ENCODE data around the gene SLC25A28.

Gene SLC25A28

GRCh38 chr10:99619851-99620710, at the start of gene SLC25A28:
Gene SLC25A28 (minus strand): TSS chr10:99620439. CDS start chr10:99620335, 104 bp downstream.
- TF ChIP-seq, protein P1, sequence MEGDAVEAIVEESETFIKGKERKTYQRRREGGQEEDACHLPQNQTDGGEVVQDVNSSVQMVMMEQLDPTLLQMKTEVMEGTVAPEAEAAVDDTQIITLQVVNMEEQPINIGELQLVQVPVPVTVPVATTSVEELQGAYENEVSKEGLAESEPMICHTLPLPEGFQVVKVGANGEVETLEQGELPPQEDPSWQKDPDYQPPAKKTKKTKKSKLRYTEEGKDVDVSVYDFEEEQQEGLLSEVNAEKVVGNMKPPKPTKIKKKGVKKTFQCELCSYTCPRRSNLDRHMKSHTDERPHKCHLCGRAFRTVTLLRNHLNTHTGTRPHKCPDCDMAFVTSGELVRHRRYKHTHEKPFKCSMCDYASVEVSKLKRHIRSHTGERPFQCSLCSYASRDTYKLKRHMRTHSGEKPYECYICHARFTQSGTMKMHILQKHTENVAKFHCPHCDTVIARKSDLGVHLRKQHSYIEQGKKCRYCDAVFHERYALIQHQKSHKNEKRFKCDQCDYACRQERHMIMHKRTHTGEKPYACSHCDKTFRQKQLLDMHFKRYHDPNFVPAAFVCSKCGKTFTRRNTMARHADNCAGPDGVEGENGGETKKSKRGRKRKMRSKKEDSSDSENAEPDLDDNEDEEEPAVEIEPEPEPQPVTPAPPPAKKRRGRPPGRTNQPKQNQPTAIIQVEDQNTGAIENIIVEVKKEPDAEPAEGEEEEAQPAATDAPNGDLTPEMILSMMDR (IDR thresholded peaks at IDR 0.05; ENCODE audit: extremely low read depth, missing control alignments): no peak
- DNase-seq (ENCODE audit: low spot score): peak; percentile 98

DNA sequence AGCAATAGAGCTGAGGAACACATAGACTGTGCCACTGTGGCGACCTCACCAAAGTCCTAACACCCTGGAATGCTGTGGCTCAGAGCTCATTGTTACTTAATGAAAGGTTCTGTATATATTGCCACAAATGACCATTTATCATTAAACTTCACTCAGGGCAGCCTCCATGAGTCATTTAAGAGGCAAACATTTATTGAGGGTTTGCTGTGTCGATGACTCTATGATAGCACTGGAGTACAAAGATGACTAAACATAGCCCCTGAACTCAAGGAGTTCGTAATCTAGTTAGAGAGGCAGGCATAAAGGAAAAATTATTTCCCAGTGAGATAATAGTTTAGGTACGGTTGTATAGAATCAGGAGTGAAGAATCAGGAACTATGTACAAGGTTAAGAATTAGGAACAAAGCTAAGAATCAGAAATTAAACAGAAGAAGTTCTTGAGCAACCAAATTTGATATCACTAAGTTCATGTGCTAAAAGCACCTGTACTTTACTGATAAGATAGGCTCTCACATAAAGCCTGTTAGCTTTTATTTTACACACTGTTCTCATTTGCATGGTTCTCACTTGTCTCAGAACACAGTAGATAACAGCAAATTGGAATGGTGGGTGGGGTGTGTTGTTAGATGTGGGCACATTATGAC, 47.0 kb upstream of the SLC25A28 start:
- TF ChIP-seq, protein P1 (IDR thresholded peaks at IDR 0.05; ENCODE audit: extremely low read depth, missing control alignments): no peak
- DNase-seq (ENCODE audit: low spot score): no peak

DNA sequence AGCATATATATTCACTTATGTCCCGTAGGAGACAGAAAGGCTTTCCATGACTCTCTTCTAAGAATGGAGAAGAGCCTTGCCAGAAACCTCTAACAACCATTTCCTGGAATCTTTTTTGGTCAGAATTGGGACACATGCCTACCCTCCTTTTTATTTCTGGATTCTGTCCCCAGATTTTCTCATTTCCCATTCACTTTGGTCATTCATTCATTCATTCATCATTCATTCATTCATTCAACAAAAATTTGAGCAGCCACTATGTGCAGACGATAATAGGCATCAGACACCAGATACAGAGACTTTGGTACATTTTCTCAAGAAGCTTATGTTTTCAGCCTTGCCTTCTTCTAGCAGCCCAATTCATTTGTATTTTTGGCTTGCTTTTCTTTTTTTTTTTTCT, 45.1 kb upstream of the SLC25A28 start:
- no peak for DNase-seq (ENCODE audit: low spot score)
- TF ChIP-seq, protein P1 (IDR thresholded peaks at IDR 0.05; ENCODE audit: extremely low read depth, missing control alignments): no peak

DNA sequence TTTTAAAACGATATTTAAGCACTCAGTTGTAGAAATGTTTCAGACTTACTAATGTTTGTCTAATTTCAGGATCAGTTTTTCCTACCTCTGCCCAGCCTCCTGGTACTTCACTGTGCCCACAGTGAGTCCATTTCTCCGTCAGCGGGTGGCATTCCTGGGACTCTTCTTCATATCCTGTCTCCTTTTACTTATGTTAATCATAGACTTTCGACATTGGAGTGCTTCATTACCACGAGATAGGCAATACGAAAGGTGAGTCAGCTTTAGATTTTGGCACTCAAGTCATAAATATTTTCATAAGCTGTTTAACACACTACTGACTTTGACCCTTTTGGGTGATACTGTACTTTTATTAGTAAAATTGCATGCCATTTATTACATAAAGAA, 41.1 kb upstream of the SLC25A28 start:
- no peak for DNase-seq (ENCODE audit: low spot score)
- TF ChIP-seq, protein P1 (IDR thresholded peaks at IDR 0.05; ENCODE audit: extremely low read depth, missing control alignments): no peak

DNA sequence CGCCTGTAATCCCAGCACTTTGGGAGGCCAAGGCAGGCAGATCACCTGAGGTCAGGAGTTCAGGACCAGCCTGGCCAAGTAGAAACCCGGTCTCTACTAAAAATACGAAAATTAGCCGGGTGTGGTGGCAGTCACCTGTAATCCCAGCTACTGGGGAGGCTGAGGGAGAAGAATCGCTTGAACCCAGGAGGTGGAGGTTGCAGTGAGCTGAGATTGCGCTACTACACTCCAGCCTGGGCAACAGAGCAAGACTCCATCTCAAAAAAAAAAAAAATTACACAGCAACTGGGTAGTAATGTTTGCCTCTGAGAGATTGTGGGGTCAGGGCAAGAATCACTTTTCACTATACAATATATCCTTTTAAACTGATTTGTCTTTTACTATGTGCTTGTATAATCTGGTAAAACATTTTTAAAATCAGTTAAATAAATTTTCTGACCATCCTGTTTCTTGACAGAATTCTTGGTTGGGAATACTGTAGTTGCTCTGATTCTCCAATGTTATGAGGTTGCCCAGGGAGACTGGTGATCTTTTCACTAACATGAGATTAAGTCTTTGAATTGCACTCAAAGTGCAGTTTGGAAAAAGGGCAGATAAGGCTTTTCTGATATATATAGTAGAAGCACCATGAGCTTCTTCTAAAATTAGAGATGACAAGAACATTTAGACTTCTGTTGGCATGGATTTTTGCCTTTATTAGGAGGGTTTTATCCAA, 40.6 kb upstream of the SLC25A28 start:
- DNase-seq (ENCODE audit: low spot score): no peak
- TF ChIP-seq, protein P1 (IDR thresholded peaks at IDR 0.05; ENCODE audit: extremely low read depth, missing control alignments): no peak

DNA sequence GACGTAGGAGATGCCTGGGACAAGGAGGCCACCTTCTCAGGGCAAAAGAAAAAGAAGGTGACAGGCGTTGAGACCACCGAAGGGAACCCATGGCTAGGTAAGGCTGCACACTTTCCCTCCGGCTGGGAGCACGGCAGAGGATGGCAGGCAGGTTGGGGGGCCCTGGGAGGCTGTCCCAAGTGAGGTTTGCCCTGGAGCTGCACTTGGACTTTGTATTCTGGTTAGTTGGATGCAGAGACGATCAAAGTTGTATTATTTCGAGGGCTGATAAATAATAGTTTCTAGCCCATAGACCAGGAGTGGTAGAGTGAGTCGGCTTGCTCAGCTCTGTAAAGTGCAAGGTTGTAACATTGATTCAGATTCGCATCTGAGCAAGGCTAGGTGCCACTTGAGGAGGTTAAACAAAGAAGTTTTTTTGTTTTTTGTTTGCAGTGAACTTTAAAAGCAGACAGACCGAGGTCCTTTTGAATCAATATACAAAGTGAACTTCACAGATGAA, 39.7 kb upstream of the SLC25A28 start:
- DNase-seq (ENCODE audit: low spot score): no peak

More for the DNA sequence above, 39.7 kb upstream of the SLC25A28 start:
- TF ChIP-seq, protein P1 (IDR thresholded peaks at IDR 0.05; ENCODE audit: extremely low read depth, missing control alignments): no peak

All from GM20000 (cell line).